SK-N-SH (cell line): ENCODE results near the gene EFS.

Experiments used
- CTCF ChIP-seq: fragments of 200-600 bp; sonication (generic); IDR thresholded peaks from 2 replicates; pipeline ENCODE4 v1.6.1; 2017; ENCODE audit warnings: antibody characterized with exemption, mild to moderate bottlenecking, moderate library complexity
- EP300 ChIP-seq, 2 experiments: IDR thresholded peaks; 2 replicates each; pipeline versions ENCODE4 v1.4.0 to v1.6.1; 2012; ENCODE audit warnings: borderline replicate concordance in 1 of 2, low read depth in 1 of 2, low read length in 1 of 2
- EZH2phosphoT487 ChIP-seq: fragments of 200-600 bp; sonication (generic); IDR thresholded peaks from 2 replicates; pipeline ENCODE4 v1.6.1; 2017; ENCODE audit warnings: low read depth, mixed run types, mild to moderate bottlenecking, antibody characterized with exemption, moderate library complexity, borderline replicate concordance
- JUND ChIP-seq: IDR thresholded peaks from 2 replicates; pipeline ENCODE4 v1.4.0; 2012
- NRF1 ChIP-seq: IDR thresholded peaks from 2 replicates; pipeline ENCODE4 v1.6.1; 2012; ENCODE audit warnings: low read depth, mild to moderate bottlenecking, low read length
- PBX3 ChIP-seq: IDR thresholded peaks from 2 replicates; pipeline ENCODE4; 2012
- RFX5 ChIP-seq: IDR thresholded peaks from 2 replicates; pipeline ENCODE4 v1.6.1; 2012; ENCODE audit warnings: mild to moderate bottlenecking, improper control_type of control experiment, low read length
- RXRA ChIP-seq: IDR thresholded peaks from 2 replicates; pipeline ENCODE4 v1.4.0; 2012; ENCODE audit warnings: low read depth, mild to moderate bottlenecking, borderline replicate concordance
- SIN3A ChIP-seq: IDR thresholded peaks from 2 replicates; pipeline ENCODE4 v1.6.1; 2012; ENCODE audit warnings: low read depth, mild to moderate bottlenecking, low read length, moderate library complexity, borderline replicate concordance
- SMC3 ChIP-seq: IDR thresholded peaks from 2 replicates; pipeline ENCODE4 v1.6.1; 2012; ENCODE audit warnings: low read depth, low read length, improper control_type of control experiment
- TAF1 ChIP-seq: IDR thresholded peaks from 2 replicates; pipeline ENCODE4 v1.6.1; 2012; ENCODE audit warnings: low read depth, mild to moderate bottlenecking, low read length, moderate library complexity, borderline replicate concordance
- USF2 ChIP-seq: fragments of 150-350 bp; IDR thresholded peaks from 2 replicates; pipeline ENCODE4 v1.6.1; 2017; ENCODE audit warnings: antibody characterized with exemption, low read length, low read depth, borderline replicate concordance
- ZBTB33 ChIP-seq: IDR thresholded peaks from 2 replicates; pipeline ENCODE4 v1.4.0; 2012; ENCODE audit warnings: low read depth, borderline replicate concordance

GRCh38 chr14:23353433-23353780, 11.6 kb downstream of the EFS start:
- TF ChIP-seq CTCF = no peak
- no peak for TF ChIP-seq RXRA
- no peak for TF ChIP-seq TAF1
- TF ChIP-seq NRF1 = no peak
- no peak for TF ChIP-seq EZH2phosphoT487
- TF ChIP-seq SIN3A = no peak
- no peak for TF ChIP-seq RFX5
- no peak for TF ChIP-seq USF2
- TF ChIP-seq PBX3 = no peak
- TF ChIP-seq SMC3 = no peak
- no peak for TF ChIP-seq ZBTB33
- TF ChIP-seq EP300 (IDR thresholded peaks at IDR 0.05; ENCODE audit: borderline replicate concordance in 1 of 2, low read depth in 1 of 2, low read length in 1 of 2) = no peak
- no peak for TF ChIP-seq JUND
